WERI-Rb-1 (cell line): ENCODE results near the gene C16orf74.

ENCODE experiments used
- DNase-seq: peaks from one replicate; pipeline ENCODE4 v3.0.0-alpha.2; 2020
- H3K27ac ChIP-seq: fragments of 250-450 bp; sonication (Bioruptor Pico); 2 replicates; pipeline ENCODE4 v1.5.1; 2020; ENCODE audit warnings: mild to moderate bottlenecking, moderate library complexity
- H3K27me3 ChIP-seq: fragments of 250-450 bp; sonication (Bioruptor Pico); 2 replicates; pipeline ENCODE4 v1.5.1; 2021; ENCODE audit warnings: mild to moderate bottlenecking, low read depth, moderate library complexity; ENCODE audit not compliant: insufficient read depth, severe bottlenecking
- H3K36me3 ChIP-seq: fragments of 250-450 bp; sonication (Bioruptor Pico); 2 replicates; pipeline ENCODE4 v1.5.1; 2020; ENCODE audit warnings: mild to moderate bottlenecking, moderate library complexity
- H3K4me3 ChIP-seq: 2 replicates; pipeline ENCODE4 v1.5.1; 2011; ENCODE audit warnings: low read depth, mild to moderate bottlenecking, control low read depth, low read length
- H3K9me3 ChIP-seq: fragments of 250-450 bp; sonication (Bioruptor Pico); 2 replicates; pipeline ENCODE4 v1.5.1; 2021; ENCODE audit warnings: mild to moderate bottlenecking, moderate library complexity; ENCODE audit not compliant: severe bottlenecking
- TF ChIP-seq, protein P1 (sequence below): IDR thresholded peaks from 2 replicates; pipeline ENCODE4 v1.5.1; 2011; ENCODE audit warnings: low read depth, mild to moderate bottlenecking, control low read depth, inconsistent platforms, low read length

Gene C16orf74

DNA sequence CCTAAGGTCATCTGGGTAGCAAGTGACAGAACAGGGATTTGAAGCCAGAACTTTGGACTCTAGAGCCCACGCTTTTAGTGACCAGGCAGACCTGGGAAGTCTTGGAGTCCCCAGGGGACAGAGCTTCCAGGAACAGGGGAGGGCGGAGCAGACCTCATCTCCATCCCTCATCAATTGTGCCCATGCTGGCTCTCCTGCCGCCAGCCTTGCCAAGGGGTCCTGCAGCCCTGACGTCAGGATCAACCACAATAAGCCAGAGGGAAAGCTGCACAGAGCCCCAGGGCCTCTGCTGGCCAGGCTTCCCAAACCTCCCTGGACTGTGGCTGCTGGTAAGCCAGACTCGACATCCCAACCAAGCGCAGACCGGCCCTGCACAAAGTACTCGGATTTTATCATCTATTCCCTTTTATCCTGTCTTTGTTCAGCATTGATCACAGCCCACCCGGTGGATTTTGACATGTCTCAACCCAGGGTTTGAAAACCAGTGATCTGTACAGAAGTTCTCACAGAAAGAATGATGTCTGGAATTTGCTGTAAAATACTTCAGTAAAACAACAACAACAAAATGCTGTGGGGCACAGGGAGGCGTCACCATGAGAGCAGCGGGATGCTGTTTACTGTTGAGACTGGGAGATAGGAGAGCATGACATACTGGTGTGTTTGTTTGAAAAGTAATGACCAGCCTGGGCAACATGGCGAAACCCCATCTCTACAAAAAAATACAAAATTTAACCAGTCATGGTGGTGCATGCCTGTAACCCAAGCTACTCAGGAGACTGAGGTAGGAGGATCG lies 11.8 kb downstream of the C16orf74 start:
- H3K4me3 ChIP-seq = no peak overlapping the region
- TF ChIP-seq, protein P1, sequence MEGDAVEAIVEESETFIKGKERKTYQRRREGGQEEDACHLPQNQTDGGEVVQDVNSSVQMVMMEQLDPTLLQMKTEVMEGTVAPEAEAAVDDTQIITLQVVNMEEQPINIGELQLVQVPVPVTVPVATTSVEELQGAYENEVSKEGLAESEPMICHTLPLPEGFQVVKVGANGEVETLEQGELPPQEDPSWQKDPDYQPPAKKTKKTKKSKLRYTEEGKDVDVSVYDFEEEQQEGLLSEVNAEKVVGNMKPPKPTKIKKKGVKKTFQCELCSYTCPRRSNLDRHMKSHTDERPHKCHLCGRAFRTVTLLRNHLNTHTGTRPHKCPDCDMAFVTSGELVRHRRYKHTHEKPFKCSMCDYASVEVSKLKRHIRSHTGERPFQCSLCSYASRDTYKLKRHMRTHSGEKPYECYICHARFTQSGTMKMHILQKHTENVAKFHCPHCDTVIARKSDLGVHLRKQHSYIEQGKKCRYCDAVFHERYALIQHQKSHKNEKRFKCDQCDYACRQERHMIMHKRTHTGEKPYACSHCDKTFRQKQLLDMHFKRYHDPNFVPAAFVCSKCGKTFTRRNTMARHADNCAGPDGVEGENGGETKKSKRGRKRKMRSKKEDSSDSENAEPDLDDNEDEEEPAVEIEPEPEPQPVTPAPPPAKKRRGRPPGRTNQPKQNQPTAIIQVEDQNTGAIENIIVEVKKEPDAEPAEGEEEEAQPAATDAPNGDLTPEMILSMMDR = no peak
- no peaks in the 10 kb centered on the region for H3K27me3 ChIP-seq
- H3K9me3 ChIP-seq = no peaks in the 10 kb centered on the region
- H3K36me3 ChIP-seq = no peaks in the 10 kb centered on the region; the same call in 1 of the 2 replicates
- DNase-seq = no peak
- no peak overlapping the region for H3K27ac ChIP-seq

DNA sequence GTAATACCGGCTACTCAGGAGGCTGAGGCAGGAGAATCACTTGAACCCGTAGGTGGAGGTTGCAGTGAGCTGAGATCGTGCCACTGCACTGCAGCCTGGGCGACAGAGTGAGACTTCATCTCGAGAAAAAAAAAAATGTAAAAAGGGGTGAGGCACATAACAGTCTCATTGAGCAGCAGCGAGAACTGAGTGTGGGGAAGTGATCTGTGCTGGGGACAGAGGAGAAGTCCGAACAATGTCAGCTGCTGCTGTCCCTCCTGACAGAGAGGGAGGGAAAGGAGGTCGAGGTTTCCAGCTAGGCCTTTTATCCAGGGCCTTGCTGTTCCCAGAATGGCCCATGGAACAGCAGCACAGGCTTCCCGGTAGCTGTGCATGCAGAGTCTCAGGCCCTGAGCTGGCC lies 14.0 kb downstream of the C16orf74 start:
- no peak for DNase-seq
- Histone ChIP-seq H3K4me3 (no peak overlapping the region), H3K36me3 (no peaks in the 10 kb centered on the region), H3K9me3 (no peaks in the 10 kb centered on the region), H3K27ac (no peak overlapping the region), H3K27me3 (no peaks in the 10 kb centered on the region)
- TF ChIP-seq, protein P1 = no peak

DNA sequence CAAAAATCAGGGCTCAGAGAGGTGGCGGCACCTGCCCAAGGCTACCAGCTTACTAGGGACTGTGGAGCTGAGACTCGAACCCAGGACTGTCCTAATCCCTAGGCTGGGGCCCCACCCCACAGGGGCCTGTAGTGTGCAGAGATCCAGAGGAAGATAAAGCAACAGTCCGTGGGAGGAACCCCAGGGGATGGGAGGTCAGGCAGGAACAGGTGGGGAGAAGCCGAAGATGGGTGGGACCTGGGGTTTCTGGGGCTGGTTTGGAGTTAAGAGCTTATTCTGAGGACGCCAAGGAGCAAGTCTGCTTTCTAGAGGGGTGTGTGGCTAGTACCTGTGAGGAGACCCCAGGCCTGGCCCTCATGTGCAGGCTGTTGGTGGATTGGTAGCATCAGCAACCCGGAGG lies 14.9 kb downstream of the C16orf74 start:
- H3K9me3 ChIP-seq = no peaks in the 10 kb centered on the region
- no peaks in the 10 kb centered on the region for H3K27me3 ChIP-seq
- TF ChIP-seq, protein P1 = no peak
- no peak overlapping the region for H3K4me3 ChIP-seq
- no peak overlapping the region for H3K27ac ChIP-seq
- no peaks in the 10 kb centered on the region for H3K36me3 ChIP-seq
- DNase-seq = no peak

DNA sequence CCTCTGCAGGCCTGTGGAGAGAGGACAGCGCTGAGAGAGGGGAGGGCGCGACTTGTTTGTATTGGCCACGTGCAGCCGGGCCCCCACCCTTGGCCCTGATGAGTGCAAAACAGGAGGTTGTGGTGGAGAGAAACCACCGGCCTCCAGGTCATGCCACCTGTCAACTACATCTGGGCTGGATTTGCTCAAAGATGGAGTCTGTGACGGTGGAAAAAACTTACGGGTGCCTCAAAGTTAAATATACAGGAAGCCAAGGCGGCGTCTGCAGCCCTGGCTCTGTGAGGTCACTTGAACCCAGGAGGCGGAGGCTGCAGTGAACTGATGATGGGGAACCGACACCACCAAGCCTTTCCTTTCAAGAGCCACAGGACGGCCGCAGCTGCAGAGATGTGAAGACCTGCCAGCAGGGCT lies 15.7 kb downstream of the C16orf74 start:
- no peak for DNase-seq
- H3K27me3 ChIP-seq = no peaks in the 10 kb centered on the region
- no peaks in the 10 kb centered on the region for H3K36me3 ChIP-seq
- H3K9me3 ChIP-seq = no peaks in the 10 kb centered on the region
- no peak overlapping the region for H3K4me3 ChIP-seq
- TF ChIP-seq, protein P1 = no peak
- H3K27ac ChIP-seq = no peak overlapping the region

DNA sequence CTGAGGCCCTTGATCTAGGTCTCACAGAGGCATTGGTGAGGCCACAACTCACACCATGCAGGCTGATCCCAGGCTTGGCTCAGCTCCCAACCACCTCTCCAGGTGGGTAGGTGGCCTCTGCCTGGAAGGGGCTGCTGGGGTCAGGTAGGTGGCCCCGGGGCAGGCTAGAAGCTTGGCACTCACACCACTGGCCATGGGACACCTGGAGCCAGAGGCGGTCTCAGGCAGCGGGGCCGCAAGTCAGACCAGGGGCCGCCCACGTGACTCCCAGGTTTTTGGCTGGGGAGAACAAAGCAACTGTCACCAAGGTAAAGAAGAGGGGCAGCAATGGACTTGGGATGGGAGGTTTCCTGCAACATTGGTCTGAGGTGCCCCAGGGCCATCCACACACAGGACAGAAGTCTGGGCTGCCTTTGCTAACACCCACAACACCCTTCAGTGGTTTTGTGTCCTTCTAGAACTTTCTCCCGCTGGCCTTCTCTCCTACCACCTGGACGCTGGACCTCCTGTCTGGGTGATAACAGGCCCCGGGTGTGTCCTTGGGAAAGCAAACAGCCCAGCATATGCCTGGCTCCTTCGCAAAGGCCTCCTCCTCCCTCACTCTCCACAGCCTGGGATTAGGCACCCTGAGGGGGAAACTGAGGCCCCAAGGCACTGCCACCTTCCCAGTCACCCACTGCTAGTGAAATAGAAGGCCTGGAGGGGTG lies 16.4 kb downstream of the C16orf74 start:
- Histone ChIP-seq H3K9me3 (no peaks in the 10 kb centered on the region), H3K27ac (no peak overlapping the region), H3K27me3 (no peaks in the 10 kb centered on the region), H3K36me3 (no peaks in the 10 kb centered on the region), H3K4me3 (no peak overlapping the region)
- TF ChIP-seq, protein P1 = no peak
- no peak for DNase-seq

DNA sequence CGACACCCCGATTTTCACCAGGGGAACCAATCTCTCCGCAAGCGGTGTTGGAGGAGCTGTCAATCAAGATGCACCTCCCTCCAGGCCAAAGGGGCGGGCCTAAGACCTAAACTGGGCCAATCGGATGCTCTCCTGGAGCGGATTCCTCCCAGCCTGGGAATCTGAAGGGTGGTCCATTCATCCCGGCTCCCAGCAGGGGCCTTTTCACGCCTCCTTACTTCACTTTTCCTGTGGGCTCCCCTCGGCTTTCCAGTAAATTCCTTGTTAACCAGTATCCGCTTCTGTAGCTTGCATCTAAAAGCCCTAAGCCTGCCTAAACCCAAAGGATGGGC lies 17.1 kb downstream of the C16orf74 start:
- H3K4me3 ChIP-seq = no peak overlapping the region
- no peaks in the 10 kb centered on the region for H3K9me3 ChIP-seq
- DNase-seq = no peak
- no peak overlapping the region for H3K27ac ChIP-seq
- H3K36me3 ChIP-seq = no peaks in the 10 kb centered on the region
- TF ChIP-seq, protein P1 = no peak
- H3K27me3 ChIP-seq = no peaks in the 10 kb centered on the region
